DLD1 (cell line): Measurements from ENCODE around the gene MANF.

Source experiments
- in situ Hi-C: cut with HindIII; loops from 2 replicates; pipeline ENCODE4 v1.10.0; 2017; ENCODE audit warnings: low sequenced_read_pairs

Gene MANF

GRCh38 chr3:51386852-51387229 is 1.8 kb downstream of the MANF start:
- in situ Hi-C loops, result loop anchor here (25.0 kb wide), 1 partner anchor 1050 kb away; the partner anchor contains the start of genes RASSF1, TUSC2 and ZMYND10

GRCh38 chr3:51387281-51387680 is 2.2 kb downstream of the MANF start:
- in situ Hi-C loops, result loop anchor here (25.0 kb wide), 1 partner anchor 1050 kb away; the partner anchor contains the start of genes RASSF1, TUSC2 and ZMYND10

GRCh38 chr3:51388286-51389029 is 3.4 kb downstream of the MANF start:
- in situ Hi-C loops, result loop anchor here (25.0 kb wide), 1 partner anchor 1051 kb away; the partner anchor contains the start of genes RASSF1, TUSC2 and ZMYND10

GRCh38 chr3:51389423-51390183 is 4.5 kb downstream of the MANF start:
- in situ Hi-C loops, result loop anchor here (25.0 kb wide), 1 partner anchor 1052 kb away; the partner anchor contains the start of genes RASSF1, TUSC2 and ZMYND10

- in situ Hi-C loops, result loop anchor here (25.0 kb wide), 1 partner anchor 1053 kb away; the partner anchor contains the start of genes RASSF1, TUSC2 and ZMYND10
Measured at GRCh38 chr3:51390246-51391074, 5.4 kb downstream of the MANF start.

- in situ Hi-C loops, result loop anchor here (25.0 kb wide), 1 partner anchor 1054 kb away; the partner anchor contains the start of genes RASSF1, TUSC2 and ZMYND10
Measured at GRCh38 chr3:51391075-51391565, 6.0 kb downstream of the MANF start, which contains the start of gene RBM15B. RBM15B (plus strand) TSS chr3:51391285; CDS start chr3:51391400, 115 bp downstream.

- in situ Hi-C loops, result loop anchor here (25.0 kb wide), 1 partner anchor 1054 kb away; the partner anchor contains the start of genes RASSF1, TUSC2 and ZMYND10
Measured at GRCh38 chr3:51391566-51392354, 6.7 kb downstream of the MANF start.

- in situ Hi-C loops, result loop anchor here (25.0 kb wide), 1 partner anchor 1055 kb away; the partner anchor contains the start of genes RASSF1, TUSC2 and ZMYND10
Measured at GRCh38 chr3:51392355-51393133, 7.5 kb downstream of the MANF start.

GRCh38 chr3:51393134-51393495 is 8.0 kb downstream of the MANF start:
- in situ Hi-C loops, result loop anchor here (25.0 kb wide), 1 partner anchor 1056 kb away; the partner anchor contains the start of genes RASSF1, TUSC2 and ZMYND10

GRCh38 chr3:51393564-51393963 is 8.5 kb downstream of the MANF start:
- in situ Hi-C loops, result loop anchor here (25.0 kb wide), 1 partner anchor 1056 kb away; the partner anchor contains the start of genes RASSF1, TUSC2 and ZMYND10

- in situ Hi-C loops, result loop anchor here (25.0 kb wide), 1 partner anchor 1057 kb away; the partner anchor contains the start of genes RASSF1, TUSC2 and ZMYND10
Measured at GRCh38 chr3:51394541-51394940, 9.4 kb downstream of the MANF start.

GRCh38 chr3:51395493-51396213 is 10.6 kb downstream of the MANF start:
- in situ Hi-C loops, result loop anchor here (25.0 kb wide), 1 partner anchor 1058 kb away; the partner anchor contains the start of genes RASSF1, TUSC2 and ZMYND10

GRCh38 chr3:51396401-51396800 is 11.3 kb downstream of the MANF start:
- in situ Hi-C loops, result loop anchor here (25.0 kb wide), 1 partner anchor 1059 kb away; the partner anchor contains the start of genes RASSF1, TUSC2 and ZMYND10

GRCh38 chr3:51397392-51397791 is 12.3 kb downstream of the MANF start:
- in situ Hi-C loops, result loop anchor here (25.0 kb wide), 1 partner anchor 1060 kb away; the partner anchor contains the start of genes RASSF1, TUSC2 and ZMYND10

GRCh38 chr3:51398595-51399310 is 13.7 kb downstream of the MANF start:
- in situ Hi-C loops, result loop anchor here (25.0 kb wide), 1 partner anchor 1061 kb away; the partner anchor contains the start of genes RASSF1, TUSC2 and ZMYND10

- in situ Hi-C loops, result no loop called here
Measured at GRCh38 chr3:51400166-51400565, 15.1 kb downstream of the MANF start.

- in situ Hi-C loops, result no loop called here
Measured at GRCh38 chr3:51401735-51402134, 16.6 kb downstream of the MANF start.
